ENCODE measurements around the gene TSHZ3. TPM values are rescaled to one million over a fixed set of nuclear protein-coding genes. Genes with fewer than 3 reads are reported as not detected.

TSHZ3 gene
- polyA plus RNA-seq, 1 donor from 2014 or later: 2.4 TPM

GRCh38 chr19:31338069-31338776, 11.0 kb downstream of the TSHZ3 start:
- H3K9ac ChIP-seq (ENCODE audit: low read length): no peak overlapping the region
- no peak for TF ChIP-seq TAF1 (IDR thresholded peaks at IDR 0.05; ENCODE audit: low read depth)
- TF ChIP-seq SMC3 (conservative IDR thresholded peaks at IDR 0.05; ENCODE audit: poor library complexity): no peak
- no peak for TF ChIP-seq POLR2AphosphoS5 (IDR thresholded peaks at IDR 0.05)
- TF ChIP-seq RAD21 (conservative IDR thresholded peaks at IDR 0.05): peak; percentile 22
- no peak for TF ChIP-seq MXI1 (conservative IDR thresholded peaks at IDR 0.05; ENCODE audit: poor library complexity, severe bottlenecking)
- TF ChIP-seq CTCF (IDR thresholded peaks at IDR 0.05; ENCODE audit: poor library complexity, severe bottlenecking): peak; percentile 42
- no peak for TF ChIP-seq EZH2 (IDR thresholded peaks at IDR 0.05; ENCODE audit: borderline replicate concordance, insufficient read depth, low read length, poor library complexity, severe bottlenecking)
- H3K4me3 ChIP-seq (ENCODE audit: low read length): no peak overlapping the region
- H3K36me3 ChIP-seq (ENCODE audit: insufficient read depth, low read length): no peaks in the 10 kb centered on the region
- no peaks in the 10 kb centered on the region for H4K20me1 ChIP-seq (ENCODE audit: insufficient read depth)
- H2AFZ ChIP-seq (ENCODE audit: low read depth, low read length): no peak overlapping the region
- no peaks in the 10 kb centered on the region for H3K9me3 ChIP-seq (ENCODE audit: low read length)
- H3K4me2 ChIP-seq (ENCODE audit: low read length): no peak overlapping the region
- no peaks in the 10 kb centered on the region for H3K27me3 ChIP-seq (ENCODE audit: insufficient read depth, low read depth, low read length)
- H3K27ac ChIP-seq (ENCODE audit: low read length): no peak overlapping the region
- no peaks in the 10 kb centered on the region for H3K79me2 ChIP-seq (replicated peaks; ENCODE audit: insufficient read depth, low read length)
- H3K9me2 ChIP-seq (ENCODE audit: insufficient read depth, low read length): no peaks in the 10 kb centered on the region
- no peaks in the 10 kb centered on the region for H3F3A ChIP-seq (ENCODE audit: insufficient read depth, low read length, poor library complexity, severe bottlenecking)

GRCh38 chr19:31337008-31337914, 12.0 kb downstream of the TSHZ3 start:
- no peaks in the 10 kb centered on the region for H3K9me3 ChIP-seq (ENCODE audit: low read length)
- no peak overlapping the region for H3K27ac ChIP-seq (ENCODE audit: low read length)
- H3K79me2 ChIP-seq (replicated peaks; ENCODE audit: insufficient read depth, low read length): no peaks in the 10 kb centered on the region
- H3K9me2 ChIP-seq (ENCODE audit: insufficient read depth, low read length): no peaks in the 10 kb centered on the region
- no peaks in the 10 kb centered on the region for H3K27me3 ChIP-seq (ENCODE audit: insufficient read depth, low read depth, low read length)
- peak overlapping the region; percentile 4 for H3K4me2 ChIP-seq (ENCODE audit: low read length)
- peak; percentile 12 for TF ChIP-seq POLR2AphosphoS5 (IDR thresholded peaks at IDR 0.05)
- TF ChIP-seq EZH2 (IDR thresholded peaks at IDR 0.05; ENCODE audit: borderline replicate concordance, insufficient read depth, low read length, poor library complexity, severe bottlenecking): no peak
- TF ChIP-seq, protein P1, sequence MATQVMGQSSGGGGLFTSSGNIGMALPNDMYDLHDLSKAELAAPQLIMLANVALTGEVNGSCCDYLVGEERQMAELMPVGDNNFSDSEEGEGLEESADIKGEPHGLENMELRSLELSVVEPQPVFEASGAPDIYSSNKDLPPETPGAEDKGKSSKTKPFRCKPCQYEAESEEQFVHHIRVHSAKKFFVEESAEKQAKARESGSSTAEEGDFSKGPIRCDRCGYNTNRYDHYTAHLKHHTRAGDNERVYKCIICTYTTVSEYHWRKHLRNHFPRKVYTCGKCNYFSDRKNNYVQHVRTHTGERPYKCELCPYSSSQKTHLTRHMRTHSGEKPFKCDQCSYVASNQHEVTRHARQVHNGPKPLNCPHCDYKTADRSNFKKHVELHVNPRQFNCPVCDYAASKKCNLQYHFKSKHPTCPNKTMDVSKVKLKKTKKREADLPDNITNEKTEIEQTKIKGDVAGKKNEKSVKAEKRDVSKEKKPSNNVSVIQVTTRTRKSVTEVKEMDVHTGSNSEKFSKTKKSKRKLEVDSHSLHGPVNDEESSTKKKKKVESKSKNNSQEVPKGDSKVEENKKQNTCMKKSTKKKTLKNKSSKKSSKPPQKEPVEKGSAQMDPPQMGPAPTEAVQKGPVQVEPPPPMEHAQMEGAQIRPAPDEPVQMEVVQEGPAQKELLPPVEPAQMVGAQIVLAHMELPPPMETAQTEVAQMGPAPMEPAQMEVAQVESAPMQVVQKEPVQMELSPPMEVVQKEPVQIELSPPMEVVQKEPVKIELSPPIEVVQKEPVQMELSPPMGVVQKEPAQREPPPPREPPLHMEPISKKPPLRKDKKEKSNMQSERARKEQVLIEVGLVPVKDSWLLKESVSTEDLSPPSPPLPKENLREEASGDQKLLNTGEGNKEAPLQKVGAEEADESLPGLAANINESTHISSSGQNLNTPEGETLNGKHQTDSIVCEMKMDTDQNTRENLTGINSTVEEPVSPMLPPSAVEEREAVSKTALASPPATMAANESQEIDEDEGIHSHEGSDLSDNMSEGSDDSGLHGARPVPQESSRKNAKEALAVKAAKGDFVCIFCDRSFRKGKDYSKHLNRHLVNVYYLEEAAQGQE (IDR thresholded peaks at IDR 0.05; ENCODE audit: borderline replicate concordance): no peak
- peak; percentile 69 for TF ChIP-seq EP300 (conservative IDR thresholded peaks at IDR 0.05; ENCODE audit: poor library complexity, severe bottlenecking)
- H4K20me1 ChIP-seq (ENCODE audit: insufficient read depth): no peaks in the 10 kb centered on the region
- H3K4me3 ChIP-seq (ENCODE audit: low read length): peak overlapping the region; percentile 12
- H3K36me3 ChIP-seq (ENCODE audit: insufficient read depth, low read length): no peaks in the 10 kb centered on the region
- no peak overlapping the region for H2AFZ ChIP-seq (ENCODE audit: low read depth, low read length)
- H3F3A ChIP-seq (ENCODE audit: insufficient read depth, low read length, poor library complexity, severe bottlenecking): no peaks in the 10 kb centered on the region
- H3K9ac ChIP-seq (ENCODE audit: low read length): no peak overlapping the region
